ENCODE results near the gene S100A7A.
"Not testable (repeated sequence)": the region's sequence is repeated elsewhere in the genome, so short reads cannot be mapped to it uniquely, and the experiment has no call there.

Gene S100A7A

DNA sequence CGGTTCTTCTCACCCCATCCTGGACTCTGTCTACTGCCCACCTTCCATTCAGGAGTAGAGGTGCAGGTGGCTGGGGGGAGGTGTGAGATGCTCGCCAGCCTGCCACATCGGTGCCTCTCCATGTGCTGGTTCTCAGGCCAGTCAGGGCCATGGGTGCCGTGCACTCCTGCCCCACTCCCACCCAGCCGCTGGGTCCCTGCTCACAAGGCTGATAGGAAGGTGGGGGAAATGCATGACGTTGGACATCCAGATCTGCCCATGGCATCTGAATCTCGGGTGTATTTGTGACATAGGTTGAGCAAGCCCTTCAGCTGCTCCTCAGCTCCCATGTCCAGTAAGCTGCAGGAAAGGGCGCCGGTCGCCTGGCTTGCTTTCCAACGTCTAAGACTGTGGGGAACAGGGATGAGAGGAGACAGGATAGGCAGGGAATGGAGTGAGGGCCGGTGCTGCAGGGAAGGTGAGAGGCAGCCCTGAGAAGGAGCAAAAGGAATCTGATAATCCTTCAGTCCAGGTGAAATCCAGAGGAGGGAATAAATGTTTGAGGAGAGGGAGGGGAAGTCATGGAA is 11.8 kb downstream of the S100A7A start:
- DNase-seq: no peak

DNA sequence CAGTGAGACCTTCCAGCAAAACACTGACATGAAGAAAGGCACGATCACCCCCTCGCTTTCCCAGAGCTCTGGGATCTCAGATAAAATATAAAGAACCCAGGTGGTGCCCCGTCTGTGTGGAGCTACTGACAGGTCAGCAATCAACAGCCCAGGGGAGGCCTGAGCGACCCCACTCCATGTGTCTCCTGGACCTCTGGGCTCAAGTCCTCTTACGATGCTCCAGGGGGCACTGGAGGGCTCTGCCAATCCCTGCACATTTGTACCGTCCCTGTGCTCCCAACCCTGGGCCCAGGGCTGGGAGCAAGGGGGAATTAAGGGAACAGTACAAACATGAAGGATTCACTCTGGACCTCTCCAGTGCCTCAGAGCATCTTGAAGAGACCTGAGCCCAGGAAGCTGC is 12.5 kb downstream of the S100A7A start:
- peak; percentile 48 for DNase-seq

DNA sequence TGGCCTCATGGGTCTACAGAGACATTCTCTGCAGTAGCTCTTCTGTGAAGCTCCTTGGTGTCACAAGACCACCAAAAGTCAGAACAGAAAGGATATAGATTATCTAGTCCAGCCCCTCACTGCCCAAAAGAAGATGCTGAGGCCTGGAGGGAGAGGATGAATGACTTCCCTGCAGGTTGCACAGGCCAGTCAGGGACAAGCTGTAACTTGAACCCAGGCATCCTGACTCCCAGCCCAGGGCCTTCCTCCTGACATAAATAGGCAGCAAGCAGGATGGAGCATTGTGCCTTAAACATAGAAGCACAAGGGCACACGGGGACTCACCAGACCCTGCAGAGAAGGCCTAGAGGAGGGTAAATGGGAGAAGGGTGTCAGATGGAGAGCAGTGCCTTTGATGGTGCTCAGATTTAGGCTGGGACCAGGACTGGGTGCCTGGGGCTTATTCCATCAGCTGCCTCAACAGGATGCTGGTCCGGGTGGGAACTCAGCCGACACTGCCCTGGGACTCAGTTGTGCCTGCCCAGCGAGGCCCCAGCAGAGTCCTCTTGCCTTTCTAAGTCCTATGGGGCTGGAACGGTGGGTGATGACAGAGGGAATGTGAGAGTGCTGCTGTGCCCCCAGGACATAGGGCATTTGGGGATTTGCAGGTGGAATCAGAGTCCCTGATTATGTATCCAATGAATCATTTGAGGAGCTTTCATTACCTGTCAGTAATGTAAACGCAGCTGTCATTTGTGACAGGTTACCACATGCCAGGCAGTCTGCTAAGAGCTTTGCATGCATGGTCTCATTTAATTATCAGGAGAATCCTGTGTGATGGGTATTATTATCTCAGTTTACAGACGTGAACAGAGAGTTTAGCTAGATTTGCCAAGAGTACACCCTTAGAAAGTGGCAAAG is 13.2 kb downstream of the S100A7A start:
- DNase-seq: no peak

DNA sequence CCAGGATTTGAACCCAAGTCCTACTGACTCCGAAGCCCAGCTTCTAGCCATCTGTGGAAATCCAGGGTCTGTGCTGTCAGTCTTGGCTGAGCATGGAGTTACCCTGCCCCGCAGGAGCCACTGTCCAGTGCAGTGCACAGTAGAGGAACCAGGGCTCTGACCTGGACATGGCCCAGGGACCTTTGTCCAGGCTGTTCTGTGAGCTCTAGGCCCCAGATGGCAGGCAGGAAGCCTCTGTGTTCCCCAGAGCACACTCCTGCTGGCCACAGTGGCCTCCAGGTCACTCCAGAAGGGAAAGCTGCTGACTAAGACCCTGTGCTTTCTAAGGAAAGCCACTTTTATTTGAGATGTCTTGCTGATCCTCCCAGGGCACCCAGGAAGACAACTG is 13.8 kb downstream of the S100A7A start:
- DNase-seq: no peak

DNA sequence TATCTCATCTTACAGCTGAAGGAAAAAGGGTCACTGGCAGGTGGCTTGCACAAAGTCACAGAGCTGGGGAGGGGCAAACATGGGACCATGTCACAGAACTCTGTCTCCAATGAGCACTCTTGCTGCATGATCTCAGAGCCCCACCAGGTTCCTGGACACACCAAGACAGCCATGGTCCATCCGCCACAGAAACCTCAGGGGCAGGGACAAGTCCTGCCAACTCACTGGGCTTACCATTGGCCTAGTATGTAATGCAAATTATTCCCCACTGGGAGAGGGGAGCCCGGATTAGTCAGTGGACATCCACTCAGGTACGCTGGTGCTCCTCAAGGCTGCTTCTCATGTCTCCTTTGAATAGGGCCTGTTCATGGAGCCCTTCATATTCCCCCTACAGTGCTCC is 14.2 kb downstream of the S100A7A start:
- DNase-seq: no peak

DNA sequence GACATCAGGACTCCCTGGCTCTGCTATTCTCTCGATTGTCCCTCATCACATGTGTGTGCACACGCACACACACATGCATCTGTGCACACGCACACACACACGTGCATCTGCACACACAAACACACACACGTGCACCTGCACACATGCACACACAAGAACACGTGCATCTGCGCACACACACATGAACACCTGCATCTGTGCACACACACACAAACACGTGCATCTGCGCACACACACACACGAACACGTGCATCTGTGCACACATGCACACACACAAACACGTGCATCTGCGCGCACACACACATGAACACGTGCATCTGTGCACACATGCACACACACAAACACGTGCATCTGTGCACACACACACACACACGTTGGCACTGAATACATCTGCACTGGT is 14.7 kb downstream of the S100A7A start:
- DNase-seq: no peak

DNA sequence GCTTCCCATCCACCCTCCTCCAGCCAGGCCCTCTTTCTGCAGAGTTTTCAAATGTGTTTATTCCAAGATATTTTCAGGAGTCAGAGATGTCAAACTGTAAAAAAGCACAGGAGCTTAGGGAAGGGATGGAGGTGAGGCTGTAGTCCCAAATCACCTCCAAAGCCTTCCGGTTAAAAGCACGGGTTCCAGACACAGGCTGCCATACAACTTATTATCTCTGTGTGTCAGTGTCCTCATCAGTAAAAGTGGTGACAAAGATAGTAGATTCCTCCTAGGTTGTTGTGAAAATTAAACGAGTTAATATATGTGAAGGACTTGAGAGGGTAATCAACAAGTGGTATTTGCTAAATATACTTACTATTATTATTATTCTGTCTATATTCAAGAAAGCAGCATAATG is 15.1 kb downstream of the S100A7A start:
- no peak for DNase-seq

DNA sequence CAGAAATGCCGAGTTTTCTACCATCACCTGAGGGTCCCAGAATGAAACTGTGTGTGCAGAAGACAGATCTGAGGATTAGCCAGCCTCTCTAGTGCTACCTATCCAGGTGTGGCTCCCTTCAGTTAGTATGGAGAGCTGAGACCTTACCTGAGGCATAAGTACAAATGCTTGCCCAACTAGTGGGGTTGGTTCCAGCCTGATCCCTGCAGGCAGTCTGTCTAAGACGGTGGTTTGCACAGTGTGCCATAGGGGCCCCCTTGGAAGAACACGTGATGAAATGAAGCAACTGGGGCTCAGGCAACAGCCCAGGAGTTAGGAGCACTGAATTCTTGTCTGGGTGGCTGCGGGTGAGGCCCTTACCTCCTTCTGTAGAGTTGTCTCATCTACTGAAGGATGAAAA is 15.6 kb downstream of the S100A7A start:
- no peak for DNase-seq

DNA sequence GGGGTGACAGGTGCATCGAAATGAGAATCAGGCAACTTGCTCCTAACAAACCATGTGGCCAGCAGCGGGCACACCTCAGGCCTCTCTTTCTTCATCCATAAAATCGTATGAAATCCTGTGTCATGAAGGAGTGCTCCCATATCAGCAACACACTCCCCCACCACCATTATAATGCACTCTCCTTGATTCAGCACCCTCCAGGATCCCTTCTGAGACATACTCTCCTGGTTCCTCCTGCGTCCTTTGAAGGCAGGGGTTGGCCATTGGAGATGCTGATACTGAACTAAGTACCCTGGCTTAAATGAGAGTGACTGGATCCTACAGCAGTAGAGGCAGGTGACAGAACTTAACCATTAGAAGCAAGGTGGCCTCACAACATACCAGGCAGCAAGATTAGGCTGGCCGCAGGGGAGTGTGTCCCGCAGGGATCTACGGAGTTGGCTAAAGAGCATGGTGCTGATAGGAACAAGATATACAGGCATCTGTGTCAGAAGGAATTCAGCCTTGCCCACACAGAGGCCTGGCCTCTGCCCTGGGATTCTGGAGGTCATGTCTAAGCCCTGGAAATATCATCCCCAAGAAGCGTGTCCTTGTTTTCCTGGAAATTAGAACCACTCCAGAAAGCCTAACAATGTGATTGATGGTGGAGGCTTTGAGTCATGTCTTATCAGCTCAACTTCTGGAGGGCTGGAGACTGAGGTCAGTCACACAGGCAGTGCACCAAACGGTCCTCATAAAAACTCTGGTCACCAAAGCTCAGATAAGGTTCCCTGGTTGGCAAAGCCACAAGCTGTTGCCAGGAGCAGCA is 16.8 kb downstream of the S100A7A start:
- DNase-seq: no peak

DNA sequence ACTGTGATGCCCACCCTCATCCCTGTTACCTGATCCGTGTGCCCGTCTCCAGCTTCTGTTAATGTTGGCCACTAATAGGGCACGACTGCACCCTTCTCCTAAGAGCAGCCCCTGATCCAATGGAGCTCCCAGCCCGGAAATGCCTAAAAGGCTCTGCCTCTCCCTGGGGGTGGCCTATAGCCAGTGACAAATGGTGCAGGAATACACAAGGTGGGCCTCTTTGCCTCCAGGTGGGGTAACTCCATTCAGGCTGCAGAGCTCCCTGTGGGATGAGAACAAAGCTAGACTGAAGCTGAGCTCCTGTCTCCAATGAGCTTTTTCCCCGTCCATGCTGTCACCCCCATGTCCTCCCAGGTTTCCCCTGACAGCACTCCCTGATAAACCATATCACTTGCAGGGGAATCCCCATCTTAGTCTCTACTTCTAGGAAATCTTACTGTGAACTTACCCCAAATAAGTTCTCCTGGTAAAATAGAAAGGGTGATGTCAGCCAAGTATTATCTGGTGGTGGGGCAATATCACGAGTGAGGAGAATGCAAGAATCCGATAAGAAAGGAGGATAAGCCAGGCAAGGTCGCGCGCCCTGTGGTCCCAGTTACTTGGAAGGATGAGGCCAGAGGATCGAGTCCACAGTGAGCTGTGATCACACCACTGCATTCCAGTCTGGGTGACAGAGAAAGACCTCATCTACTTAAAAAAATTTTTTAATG is 18.6 kb downstream of the S100A7A start:
- no peak for DNase-seq

DNA sequence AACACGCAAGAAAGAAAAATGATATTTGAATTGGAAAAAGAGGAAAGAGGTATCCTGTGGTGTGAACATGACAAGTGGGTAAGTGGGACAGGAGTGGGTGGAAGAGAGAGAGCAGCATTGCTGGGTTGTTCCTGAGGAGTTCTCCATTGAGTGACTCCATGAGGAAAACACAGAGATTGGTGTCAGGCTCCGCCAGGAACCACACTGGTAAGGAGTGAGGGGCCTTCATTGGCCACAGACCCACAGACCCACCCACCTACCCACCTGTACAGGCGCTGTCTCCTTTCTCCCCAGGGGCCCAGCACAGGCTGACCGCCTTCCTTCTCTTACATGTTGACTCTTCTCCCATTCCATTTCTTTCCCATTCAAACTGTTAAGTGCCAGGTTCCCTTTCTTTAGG is 20.9 kb downstream of the S100A7A start:
- no peak for DNase-seq

DNA sequence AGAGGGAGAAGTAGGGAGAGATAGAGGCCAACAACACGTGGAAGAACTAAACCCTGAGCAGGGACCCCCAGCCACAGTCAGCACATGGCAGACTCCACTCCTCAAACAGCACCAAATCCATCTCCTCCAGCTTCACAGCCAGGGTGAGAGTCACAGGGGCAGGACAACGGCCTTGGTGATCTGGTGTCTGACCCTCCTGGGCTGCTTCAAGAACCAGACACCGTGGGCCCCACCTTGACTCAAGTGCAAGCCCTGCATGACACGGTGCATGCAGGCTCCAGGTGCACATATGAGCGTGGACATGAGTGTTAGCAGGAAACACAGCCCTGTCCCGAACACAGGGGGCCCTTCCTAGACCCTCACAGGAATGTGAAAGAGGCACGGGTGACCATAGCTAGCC is 22.3 kb downstream of the S100A7A start:
- no peak for DNase-seq

DNA sequence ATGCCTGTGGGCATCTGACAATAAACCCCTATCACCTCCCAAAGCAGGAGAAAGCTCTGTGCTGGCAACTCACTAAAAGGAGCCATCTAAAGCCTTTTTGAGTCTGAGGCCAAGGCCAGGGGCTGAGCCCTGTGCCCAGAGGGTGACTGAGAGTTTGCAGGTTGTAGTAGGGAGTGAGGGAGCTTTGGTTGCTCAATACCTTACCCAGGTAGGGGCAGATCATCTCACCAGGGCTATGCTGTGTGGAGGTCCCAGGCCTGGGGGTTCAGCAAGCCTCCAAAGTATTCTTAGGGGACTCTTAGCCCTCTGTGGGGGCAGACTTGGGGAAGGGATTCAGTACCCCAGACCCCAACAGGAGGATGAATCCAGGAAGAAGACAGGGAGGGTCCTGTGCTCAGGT is 23.0 kb downstream of the S100A7A start:
- DNase-seq: no peak

DNA sequence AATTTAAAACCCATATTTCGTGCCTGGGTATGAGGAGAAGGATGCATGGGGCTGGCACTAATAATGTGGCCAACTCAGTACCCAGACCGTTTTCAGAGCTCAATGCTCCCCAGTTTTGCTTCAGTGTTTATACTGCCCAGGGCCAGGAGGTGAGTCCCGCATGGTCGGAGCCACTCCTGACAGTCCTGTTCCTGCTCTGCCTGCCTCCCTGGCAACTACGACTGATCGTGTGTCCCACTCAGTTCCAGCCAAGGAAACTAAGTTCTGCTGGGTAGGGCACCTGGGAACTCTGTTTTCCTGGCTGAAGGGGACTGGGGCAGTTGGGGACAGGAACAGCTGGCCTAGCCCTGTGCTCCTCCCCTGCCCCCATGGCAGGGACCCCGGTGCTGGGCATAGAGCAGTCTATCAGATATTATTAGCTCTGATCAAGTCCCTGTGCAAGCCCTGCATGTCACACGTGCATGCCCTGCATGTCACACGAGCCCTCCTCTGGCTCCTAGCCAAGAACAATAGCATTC is 25.0 kb downstream of the S100A7A start:
- peak; percentile 59 for DNase-seq

DNA sequence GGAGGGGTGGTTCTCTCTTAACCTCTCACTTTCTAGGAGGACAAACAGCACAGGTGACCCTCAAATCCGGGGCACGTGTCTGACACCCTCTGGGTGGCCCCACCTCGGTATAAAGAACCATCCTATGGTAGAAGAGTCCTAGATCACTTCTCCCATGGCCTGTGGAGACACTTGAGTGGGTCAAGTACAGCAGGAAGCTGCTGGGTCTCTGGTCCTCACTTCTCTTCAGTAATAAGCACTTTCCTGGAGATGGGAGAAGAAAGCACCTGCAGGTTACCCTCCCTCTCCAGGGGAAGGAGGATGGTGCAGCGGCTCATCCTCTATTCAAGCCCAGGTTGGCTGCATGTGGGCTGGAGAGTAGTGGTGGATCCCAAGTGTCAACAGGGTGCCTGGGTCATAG is 27.2 kb downstream of the S100A7A start:
- DNase-seq: no peak

DNA sequence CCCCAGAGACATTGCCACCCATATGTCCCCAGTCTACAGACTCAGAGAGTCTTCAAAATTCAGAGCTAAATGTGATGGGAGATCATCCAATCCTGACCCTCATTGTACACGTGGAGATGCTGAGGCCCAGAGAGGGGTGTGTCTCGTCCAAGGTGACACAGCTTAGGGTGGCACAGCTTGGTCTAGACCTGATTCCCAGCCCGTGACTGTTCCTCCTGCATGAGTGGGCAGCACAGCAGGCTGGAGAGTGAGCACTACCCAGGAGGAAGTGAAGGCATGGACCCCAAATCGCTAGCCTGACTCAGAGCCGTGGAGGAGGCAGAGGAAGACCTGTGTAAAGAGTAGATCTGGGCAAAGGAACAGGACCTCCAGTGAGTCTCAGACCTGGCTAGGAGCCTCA is 27.8 kb downstream of the S100A7A start:
- DNase-seq: no peak

DNA sequence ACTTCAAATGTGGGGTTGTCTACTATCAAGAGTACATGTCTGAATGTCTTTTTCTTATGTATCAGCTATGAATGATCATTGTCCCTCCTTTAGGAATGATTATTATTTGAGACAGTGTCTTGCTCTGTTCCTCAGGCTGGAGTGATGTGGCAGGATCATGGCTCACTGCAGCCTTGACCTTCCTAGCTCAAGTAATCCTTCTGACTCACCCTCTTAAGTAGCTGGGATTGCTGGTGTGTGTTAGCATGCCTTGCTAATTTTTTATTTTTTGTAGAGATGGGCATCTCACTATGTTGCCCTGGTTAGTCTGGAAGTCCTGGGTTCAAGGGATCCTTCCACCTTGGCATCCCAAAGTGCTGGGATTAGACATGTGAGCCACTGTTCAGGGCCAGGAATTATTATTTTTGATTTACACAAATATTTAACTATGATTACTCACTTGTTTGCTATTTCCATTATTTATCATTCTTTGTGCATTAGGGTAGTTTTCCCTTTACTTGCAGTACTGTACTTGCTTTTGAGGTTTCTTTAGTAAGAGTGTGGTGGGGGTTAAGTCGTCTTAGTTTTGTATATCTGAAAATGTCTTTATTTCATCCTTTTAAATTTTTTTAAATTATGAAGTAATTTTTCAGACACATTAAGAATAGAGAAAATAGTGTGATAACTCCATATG is 31.3 kb downstream of the S100A7A start:
- no peak for DNase-seq

DNA sequence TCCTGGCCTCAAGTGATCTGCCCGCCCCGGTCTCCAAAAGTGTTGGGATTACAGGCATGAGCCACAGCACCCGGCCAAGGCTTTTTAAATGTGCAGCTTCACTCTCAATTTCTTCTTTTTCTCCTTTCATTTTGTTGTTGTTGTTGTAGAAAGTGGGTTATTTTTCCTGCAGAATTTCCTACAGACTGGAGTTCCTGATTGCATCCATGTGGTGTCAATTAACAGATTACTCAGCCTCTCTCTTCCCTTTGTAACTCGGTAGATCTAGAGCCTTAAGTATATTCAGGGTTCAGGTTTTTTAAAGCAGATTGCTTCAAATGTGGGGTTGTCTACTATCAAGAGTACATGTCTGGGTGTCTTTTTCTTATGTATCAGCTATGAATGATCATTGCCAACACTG is 32.5 kb downstream of the S100A7A start:
- DNase-seq: not testable (repeated sequence)

DNA sequence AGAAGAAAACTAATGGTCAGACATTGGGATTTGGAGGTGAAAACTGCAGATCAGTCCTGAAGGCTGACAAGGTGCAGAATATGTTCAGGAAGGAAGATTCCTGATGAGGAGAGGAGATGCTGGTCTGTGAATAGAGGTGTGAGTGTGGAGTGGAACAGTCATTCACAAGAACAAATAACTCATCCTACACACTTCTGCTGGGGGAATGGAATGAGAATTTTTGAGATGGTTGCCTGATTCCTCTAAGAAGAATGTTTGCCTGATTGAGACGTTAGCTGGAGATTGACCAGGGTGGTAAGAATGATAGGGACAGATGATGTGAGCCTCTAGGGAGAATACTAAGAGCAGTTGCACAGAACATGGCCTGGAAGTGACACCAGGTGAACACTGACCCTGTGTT is 40.1 kb downstream of the S100A7A start:
- DNase-seq: no peak

DNA sequence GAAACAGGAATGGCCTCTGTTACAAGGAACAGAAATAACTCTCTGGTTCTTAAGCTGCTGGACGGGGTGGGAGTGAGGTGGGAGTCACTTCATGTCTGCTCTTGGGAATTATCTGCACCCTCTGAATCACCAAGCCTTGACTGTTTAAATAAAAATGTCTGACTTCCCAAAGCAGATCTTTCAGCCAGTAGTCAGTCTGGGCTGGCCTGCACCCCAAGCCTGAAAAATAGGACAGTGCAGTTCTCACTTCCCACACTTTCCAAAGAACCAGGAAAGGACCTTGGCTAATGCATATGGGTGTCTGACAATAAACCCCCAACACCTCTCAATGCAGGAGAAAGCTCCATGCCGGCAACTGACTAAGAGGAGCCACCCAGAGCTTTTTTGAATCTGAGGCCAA is 43.3 kb downstream of the S100A7A start:
- DNase-seq: no peak

DNA sequence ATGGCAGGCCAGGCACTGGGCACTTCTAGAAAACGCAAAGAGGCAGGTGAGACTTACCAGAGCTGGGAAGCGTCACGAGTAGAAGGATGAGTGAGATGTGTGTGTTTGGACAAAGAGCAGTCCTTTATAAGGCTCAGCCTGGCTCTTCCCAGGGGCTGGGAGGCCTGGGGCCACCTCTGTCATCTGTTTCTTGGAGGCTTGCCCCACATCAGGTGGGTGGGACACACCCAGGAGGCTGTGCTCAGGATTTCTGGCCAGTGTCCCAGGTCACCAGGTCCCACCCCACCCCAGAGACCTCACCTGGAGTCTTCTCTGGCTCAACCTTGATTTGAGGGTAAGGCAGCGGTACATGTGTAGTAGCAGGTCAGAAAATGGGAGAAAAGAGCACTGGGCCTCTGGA is 44.2 kb downstream of the S100A7A start, which contains the start of gene S100A7:
S100A7 (minus strand) TSS at position 101 of the 400 bp plus-strand sequence. CDS start 1,638 bp downstream, outside the sequence.
- DNase-seq: no peak

DNA sequence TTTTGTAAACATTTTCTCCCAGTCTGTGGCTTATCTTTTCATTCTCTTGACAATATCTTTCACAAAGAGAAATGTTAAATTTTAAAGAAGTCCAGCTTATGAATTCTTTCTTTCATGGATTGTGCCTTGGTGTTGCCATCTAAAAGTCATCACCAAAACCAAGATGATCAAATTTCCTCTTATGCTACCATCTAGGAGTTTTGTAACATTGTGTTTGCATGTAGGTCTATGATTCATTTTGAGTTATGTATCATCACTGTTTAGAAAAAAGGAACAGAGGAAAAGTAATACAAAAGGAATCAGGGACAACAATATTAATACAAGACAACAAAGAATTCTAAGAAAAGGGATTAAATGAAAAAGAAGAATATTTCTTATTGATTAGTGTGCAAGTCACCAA is 46.4 kb downstream of the S100A7A start:
- not testable (repeated sequence) for DNase-seq
